IPS DF 19.7 (cell line): Measurements from ENCODE around the gene CCDC88C.

Experiments
- DNase-seq: peaks from one replicate; pipeline ENCODE4 v3.0.0-alpha.2; 2013; ENCODE audit warnings: low read depth, low spot score

CCDC88C gene

DNA sequence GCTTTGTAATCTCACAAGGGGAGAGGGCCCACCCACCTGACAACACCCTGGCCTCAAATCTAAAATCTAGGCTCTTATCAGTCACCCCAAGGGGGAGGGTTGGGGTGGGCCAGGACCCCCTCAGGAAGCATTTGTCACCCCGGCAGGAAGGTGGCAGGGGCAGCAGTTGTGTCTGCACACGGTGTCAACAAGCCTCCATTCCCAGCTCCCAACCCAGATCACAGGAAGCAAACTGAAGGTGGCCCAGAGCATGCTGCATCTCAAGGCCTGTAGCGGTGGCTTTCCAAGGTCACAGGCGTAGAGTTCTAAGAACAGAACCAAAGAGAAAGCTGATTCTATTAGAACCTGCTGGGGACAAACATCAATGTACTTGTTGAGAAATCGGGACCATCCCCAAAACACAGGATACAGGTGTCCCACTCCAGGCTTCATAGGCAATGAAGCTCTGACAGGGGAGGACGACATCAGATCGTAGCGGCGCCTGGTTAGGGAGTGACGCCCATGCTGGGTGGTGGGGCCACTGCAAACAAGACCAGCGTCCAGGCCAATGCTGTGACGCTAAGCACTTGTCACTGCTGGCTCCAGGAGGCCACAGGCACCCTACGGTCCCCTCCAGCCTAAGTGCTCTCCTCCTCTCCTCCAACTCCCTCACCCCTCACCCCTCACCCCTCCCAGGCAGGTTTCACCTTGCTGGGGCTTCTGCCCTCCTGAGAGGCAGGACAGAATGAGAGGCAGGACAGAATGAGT lies 52.9 kb downstream of the CCDC88C start:
- DNase-seq, result no peak

DNA sequence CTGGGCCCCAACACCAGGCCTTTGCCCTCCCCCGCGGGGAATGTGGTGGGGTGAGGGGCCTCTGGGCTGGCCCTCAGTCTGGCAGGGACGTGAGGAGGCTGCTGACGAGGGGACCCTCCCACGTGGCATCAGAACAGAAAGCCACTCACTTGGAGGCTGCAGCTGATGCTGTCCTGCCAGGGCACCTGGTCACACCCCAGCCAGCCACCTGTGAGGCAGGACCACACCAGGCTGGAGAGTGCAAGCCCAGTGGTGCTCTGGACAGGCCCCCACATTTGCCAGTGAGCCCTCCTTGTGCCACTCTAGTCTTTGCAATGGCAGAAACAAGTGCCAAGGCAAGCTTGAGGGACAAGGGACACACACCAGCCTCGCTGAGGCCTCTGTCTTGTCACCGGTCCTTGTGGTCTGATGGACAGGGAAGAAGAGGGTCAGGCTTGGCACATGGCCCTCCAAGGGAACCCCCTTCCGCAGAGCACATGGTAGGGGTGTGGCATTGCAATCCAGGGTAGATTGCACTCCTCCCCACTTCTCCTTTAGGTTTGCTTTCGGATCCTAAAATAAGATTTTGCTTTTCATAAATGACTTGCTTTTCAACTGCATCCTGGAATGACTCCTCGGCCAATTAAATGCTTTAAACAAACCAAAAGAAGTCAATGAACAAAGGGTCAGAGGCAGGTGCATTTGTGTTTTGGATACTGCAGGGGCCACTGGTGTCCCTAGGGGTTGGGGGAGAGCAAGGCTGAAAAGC lies 53.7 kb downstream of the CCDC88C start:
- no peak for DNase-seq

DNA sequence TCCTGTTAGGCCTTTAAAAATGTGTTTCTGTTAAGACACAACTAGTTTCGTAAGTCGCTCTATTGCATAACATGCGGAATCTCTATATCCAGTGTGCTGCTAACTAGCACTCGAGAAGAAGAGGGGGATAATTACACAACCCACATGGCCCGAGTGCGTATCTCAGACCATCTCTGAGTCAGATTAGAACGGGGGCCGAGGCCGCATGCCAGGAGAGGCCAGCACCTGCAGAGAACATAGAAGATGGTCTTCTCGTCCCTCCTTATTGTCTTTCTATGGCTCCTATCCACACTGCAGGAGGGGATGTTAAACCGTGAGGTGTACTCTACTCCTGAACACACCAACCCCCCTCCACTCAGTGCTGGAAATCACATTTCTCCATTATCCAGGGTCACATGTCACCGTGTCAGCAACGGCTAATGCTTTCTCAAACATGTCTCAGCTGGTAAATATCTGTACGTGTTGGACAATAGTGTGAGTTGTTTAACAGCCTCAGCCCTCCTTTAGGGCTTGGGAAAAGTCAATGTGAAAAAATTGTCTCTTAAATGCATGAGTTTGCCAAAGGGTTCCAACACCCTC lies 56.3 kb downstream of the CCDC88C start:
- no peak for DNase-seq

DNA sequence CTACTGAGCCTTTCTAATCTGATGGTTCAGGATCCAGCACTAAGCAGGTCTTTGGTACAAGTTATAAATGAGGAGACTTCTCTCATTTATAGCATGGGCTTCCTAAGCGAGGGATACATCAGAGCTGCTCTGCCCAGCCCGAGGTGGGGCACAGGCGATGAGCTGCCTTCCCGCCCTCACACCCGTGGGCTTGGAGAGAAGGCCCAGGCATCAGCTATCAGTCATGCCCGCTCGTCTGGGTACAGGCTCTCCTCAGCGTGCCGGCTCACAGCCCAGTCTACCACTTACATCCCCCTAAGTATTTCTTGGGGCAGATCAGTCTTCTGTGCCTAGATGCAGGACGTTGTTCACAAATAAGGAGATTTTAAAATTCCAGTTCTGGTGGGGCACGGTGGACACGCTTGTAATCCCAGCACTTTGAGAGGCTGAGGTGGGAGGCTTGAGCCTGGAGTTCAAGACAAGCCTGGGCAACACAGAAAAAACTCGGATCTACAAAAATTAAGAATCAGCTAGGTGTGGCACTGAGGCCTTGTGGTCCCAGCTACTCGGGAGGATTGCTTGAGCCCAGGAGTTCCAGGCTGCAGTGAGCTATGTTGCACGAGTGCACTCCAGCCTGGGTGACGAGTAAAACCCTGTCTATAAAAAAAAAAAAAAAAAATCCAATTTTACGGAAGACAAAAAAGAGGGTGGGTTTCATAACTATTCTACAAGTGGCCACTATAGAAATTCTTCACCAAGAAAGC lies 57.0 kb downstream of the CCDC88C start:
- no peak for DNase-seq

DNA sequence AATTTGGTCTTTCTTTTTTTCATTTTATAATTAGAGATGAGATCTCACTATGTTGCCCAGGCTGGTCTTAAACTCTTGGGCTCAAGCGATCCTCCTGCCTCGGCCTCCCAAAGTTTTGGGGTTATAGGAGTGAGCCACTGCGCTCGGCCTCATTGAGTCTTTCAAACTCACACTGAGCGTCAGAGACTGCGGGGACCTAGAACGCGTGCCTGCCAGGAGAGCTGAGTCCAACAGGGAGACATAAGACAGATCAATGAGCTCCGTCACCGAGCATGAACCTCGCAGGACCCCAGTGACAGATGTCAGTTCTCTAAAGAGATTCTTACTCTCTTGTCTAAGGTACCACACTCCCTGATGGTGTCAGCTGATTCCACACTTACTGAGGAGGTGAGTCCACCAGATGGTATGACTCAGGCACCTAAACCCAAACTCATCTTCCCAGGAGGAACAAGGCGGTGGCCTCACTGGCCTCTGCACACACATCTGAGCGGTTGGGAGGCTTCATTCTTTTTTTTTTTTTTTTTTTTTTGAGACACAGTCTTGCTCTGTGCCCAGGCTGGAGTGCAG lies 58.9 kb downstream of the CCDC88C start:
- no peak for DNase-seq

DNA sequence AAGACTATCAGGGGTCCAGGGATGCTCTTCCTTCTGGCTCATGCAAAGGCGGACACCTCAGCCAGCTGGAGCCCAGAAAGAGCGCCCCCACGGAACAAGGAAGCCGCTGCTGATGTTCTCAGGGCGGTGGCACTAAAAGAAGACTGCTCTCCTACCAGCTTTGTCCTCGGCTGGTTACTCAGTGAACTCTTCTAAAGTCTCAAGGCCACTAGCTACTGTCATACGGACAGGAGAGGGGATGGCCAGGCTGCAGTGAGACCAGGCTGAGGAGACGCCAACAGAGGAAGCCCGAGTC lies 59.6 kb downstream of the CCDC88C start:
- DNase-seq, result no peak

DNA sequence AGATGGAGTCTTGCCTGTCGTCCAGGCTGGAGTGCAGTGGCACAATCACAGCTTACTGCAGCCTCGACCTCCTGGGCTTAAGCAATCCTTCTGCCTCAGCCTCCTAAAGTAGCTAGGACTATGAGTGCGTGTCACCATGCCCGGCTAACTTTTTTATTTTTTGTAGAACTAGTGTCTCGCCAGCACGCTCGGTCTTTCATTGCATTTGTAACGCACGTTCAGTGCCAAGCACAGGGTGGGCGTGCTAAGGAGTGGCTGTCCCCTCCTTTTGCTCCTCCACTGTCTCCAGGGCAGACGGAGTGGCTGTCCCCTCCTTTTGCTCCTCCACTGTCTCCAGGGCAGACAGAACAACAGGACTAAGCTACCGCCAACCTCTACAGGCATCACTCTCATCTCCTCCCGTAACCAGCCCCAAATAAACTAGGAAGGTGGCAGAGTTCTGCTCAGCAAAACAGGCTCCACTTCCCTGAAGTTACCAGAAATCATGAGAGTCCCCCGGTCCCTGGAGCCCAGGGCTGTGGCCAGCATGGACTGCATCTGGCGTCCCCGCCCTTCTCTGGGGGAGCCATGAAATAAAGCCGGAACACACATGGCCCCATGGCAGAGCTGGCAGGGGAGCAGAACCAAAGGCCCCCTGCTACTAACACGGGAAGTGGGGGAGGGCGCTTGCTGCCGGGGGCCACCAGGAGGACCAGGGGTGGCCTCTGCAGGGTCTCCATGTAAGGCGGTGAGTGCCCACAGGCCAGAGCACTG lies 60.2 kb downstream of the CCDC88C start:
- DNase-seq, result no peak

DNA sequence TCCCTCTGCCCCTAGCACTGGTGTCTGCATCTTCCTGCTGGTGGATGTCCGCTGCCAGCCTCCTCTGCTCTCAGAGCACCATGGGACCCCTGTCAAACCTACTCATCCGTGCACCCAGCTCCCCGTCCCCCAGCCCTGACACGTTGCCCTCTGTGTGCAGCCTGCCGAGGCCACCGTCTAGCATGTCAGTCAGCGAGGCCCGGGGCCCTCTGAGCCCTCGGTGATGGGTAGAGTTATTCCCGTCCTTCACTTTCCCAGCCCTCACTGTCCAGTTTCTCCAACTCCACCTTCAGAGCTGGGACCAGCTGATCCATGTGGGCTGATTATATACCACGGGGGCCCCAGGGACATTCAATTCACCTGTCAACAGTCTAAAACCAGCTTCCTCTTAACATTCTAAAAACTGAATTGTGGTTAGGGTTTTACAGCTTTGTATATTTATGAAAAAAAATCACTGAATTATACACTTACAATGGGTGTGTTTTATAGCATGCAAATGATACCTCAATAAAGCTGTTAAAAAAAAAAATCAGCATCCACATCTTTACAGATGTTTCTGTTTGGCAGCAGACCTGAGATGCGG lies 61.3 kb downstream of the CCDC88C start:
- no peak for DNase-seq

DNA sequence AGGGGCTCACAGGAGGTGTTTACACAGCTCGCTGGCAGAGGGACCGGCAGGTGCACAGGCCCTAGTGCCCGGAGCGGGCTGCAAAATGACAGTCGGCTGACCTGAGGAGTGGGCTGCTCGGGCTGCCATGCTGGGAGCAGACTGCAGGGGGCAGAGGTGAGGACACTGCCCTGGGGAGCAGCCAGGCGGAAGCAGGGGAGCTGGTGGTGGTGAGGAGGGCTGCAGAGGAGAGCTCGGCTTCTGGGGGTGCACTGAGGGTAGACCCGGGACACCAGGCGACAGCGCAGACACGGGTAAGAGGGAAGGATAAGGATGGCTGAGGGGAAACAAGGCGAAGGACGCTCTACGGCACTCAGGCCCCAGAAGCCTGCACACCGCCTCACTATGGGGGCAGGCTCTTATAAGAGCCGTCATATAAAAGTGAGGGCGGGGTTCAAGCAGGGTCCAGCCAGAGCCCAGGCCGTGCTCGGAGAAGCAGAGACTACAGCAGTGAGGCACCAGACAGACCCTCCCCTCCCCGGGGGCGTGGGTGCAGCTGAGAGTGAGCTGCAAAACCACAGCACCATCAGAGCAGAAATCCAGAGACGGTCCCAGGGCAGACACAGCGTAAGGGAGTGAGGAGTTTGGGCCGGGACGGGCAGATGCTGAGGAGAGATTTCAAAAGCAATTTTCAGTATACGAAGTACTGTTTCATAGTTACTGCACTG lies 62.5 kb downstream of the CCDC88C start:
- DNase-seq, result no peak

DNA sequence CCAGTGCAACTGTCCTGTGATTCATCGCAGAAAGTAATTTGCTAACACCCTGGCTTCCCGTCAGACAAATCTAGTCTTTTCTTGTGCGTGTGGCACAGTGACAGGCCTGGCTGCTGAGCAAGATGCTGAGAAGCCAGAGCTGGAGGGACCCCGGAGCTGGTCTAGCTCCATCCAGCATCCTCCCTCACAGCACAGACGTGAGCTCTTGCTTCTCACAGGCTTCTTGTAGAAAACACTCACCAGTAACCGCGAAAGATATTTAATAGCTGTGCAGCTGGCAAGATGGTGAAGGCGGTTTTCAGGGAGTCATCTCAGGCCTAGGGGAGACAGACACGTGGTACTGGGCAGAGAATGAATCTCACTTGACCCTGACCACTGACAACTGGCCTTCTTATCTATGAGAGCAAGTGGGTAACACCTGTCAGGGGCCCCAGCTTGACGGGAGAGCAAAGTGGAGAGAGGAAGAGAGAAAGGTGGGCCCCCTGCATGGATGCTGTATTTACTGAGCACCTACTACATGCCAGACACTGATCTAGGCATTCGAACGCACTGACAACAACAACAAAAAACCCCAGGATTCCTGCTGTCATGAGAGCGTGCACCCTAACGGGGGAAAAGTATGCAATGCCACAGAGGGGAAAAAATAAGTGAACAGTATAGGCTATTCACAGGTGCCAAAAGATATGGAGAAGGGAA lies 63.3 kb downstream of the CCDC88C start:
- no peak for DNase-seq

DNA sequence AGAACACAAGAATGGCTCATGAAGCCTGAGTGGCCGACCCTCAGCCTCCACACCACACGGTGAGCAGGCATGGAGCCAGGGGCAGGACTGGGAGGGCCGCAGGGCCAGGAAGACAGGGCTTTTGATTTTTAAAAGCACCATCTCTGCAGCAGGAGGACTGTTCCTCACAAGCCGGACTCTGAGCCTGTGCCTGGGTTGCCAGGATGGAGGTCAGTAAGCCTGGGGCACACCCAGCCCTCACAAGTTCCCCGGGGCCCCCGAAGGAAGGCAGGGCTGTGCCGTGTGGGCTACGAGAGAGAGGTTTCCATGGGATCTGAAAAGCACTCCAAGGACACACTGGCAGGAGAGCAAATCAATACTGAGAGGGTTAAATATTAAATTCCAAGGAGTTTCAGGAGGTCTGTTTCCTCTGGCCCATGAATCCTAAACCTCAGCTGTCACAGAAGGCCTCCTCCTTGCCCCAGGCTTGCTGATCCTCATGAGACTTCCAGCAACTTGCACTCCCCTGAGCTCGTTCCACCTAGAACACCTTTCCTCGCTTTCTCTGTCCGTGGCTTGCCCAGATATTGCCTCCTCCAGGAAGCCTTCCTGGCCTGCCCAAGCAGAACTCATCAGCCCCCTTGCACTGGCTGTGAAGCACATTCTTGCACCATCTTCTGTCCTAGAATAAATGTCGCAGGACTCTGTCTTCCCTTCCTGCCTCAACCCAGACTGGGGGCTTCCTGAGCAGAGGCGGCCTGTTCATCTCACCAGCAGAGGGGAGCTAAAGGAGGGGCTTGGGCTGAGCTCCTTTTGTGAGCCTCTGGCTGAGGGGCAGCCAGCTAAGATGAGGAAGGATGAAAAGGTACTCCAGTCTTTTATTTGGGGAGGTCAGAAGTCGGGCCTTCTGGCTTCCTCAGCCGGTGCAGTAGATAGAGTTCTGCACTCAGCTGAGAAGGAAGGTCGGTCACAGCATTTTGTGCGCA lies 64.6 kb downstream of the CCDC88C start:
- no peak for DNase-seq

DNA sequence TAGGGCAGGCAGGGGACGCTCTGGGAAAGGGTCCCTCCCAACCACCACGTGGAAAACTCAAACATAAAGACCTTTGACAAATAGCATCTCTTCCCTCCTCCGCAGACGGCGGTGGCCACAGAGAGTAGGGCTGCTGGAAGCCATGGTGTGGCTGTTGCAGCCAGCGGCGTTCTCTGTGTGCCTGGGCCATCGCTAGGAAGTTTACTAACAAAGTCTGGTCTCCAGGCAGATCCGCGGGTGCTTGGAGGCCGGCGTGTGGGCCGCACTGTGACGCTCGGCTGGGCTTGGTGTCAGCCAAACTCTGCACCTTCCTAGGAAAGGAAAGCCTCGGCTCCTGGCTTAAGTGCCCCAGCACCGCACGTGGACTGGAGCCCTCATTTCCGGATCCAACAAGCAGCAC lies 65.6 kb downstream of the CCDC88C start:
- DNase-seq, result no peak

DNA sequence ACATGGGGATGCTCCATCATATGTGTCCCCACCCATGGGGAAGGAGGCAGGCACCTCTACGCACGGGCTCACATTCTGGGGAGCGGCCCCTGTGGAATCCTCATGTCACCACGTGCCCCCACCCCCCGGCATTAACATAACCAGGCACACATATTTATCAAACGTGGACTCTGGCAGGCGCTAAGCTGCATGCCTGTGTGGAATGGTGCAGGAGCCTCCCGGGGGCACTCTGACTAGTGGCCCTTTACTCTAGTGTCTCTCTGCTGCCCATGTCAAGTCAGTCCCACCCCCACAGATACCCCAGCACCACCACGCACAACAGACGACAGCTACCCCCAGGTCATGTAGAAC lies 66.1 kb downstream of the CCDC88C start:
- no peak for DNase-seq

DNA sequence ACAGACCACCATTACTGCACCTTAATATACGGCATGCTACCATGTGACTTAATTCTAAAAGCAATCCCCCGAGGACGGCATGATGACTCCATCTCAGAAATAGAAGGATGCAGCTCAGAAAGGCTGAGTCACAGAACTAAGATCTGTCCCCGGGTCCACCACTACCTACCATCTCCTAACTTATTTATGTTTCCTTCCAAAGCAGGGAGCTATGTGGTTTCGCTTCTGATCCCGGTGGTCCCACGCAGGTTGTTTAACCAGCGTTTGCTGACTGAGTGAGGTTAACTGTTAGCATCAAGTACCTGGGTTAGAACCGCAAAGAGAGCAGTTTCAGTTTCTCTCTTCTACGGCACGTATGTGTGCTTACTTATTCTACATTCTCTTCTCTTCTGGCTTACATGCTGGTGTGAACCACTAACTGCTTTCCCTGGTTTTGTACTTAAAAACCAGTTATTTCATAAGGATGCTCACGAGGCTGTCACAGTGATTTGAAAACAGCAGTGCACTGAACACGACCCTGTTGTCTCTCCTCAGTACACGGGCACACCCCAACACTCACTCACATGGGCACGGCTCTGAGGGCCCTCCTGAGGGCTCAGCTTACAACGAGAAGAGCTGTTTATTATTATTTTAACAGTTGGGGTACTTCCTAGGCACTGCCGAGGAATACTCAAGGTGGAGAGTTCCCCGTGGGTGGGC lies 66.7 kb downstream of the CCDC88C start:
- DNase-seq, result no peak

DNA sequence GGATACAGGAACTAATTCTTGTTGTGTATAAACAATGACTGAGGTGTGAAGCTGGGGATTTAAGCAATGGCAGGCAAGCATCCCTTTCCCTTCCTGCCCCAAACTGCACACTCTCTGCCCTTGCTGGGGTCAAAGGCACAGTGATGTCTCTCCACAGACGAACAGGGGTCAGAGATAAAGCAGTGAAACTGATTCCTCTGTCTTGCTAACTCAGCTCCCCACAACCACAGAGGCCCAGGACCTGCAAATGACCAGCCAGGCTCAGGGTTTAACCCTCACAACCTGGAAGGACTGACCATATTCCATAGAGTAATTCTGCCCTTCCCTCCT lies 67.2 kb downstream of the CCDC88C start:
- DNase-seq, result no peak

DNA sequence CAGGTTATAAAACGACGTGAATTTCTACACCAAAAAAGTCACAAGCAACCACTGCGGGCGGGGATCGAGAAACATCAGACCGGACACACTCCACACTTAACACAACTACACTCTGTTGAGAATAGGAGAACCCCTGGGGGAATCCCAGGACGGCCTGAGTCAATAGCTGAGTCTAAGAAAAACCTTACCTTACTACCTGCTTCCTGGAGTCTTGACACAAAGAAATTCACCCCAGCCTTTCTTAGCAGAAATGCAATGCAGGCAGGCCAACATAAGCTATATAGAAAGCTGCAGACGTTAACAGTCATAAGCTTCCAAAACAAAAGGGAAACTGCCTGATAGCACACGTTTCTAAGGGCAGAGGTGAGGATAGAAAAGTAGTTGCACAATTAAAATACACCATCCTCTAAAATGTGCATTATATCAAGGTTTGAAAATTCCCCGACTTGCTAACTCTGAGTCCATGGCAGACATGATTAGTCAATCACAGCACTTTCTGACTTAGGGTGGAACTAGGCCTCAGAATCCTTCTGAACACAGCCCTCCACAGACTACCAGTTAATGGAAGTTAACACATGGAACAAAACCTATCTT lies 68.0 kb downstream of the CCDC88C start:
- DNase-seq, result no peak

DNA sequence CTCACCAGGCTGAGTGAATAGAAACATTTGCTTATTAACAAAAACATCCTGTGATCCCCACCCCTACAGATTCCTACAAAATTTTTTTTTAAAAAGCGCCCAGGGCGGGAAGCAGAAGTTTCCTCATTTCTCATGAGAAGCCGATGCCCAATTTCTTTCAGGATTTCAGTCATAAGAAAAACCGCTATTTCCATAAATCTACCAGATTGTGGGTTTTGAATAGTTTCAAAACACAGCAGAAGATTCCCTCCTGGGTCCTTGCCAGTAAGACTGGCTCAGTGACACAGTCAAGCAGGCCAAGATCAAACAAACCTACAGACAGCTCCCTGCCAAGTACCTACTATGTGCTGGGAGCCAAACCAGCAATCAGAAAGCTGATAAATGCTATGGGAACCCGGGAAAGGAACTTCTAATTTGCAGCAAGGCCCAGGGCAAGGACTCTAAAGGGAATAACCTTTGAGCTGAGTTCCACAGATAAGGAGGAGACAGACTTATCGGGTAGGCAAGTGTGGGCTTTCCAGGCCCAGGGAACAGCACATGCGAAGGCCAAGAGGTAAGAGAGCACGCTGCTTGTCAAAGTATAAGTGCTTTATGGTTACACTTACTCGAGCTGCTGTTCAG lies 68.7 kb downstream of the CCDC88C start:
- no peak for DNase-seq

DNA sequence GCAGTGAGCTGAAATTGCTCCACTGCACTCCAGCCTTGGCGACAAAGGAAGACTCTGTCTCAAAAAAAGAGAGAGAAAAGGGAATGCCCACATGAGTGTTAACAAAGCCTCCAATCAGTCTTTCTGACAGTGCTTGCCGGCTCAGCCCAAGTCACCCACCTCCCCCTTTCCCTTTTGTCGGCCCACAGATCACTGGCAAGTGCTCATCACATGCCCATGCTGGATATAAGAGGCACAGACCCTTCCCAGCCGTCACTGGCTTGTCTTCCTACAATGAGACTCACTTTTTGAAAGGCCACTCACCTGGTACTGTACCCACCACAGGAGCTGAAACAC lies 70.8 kb downstream of the CCDC88C start:
- no peak for DNase-seq
